ENCODE results near the gene SERPINC1. TPM values are rescaled to one million over a fixed set of nuclear protein-coding genes. Genes with fewer than 3 reads are reported as not detected.

The SERPINC1 gene
- total and polyA plus RNA-seq, 2 of the 13 experiments (the other 11 are each of a cell fraction or from before 2014, with no cell fraction given): 142 to 205 TPM

GRCh38 chr1:173886746-173887611 lies 30.1 kb downstream of the SERPINC1 start:
- BruUV-seq (replicated peaks): no TSS peak
- intact Hi-C loops (cut with micrococcal nuclease; ENCODE audit: unreplicated experiment) (no loop called here), in situ Hi-C loops (cut with HindIII; ENCODE audit: extremely low pct_ligation_motif_present, low pct_unique_long_range_greater_than_20kb) (no loop called here)
- H3K27ac ChIP-seq (ENCODE audit: extremely low read length, insufficient read depth, low read length): no peak overlapping the region
- H3K9ac ChIP-seq (ENCODE audit: insufficient read depth, low read depth, low read length): no peak overlapping the region
- WGBS (ENCODE audit: low lambda C conversion rate): 96% methylated on average over 4 of the region's 4 CpGs
- ChIA-PET CTCF (ENCODE audit: low intra/inter-chr PET ratio, low total read pairs) (no interaction called here), POLR2A (no interaction called here)
- H3K27me3 ChIP-seq (ENCODE audit: control insufficient read depth in 1 of 2, insufficient read depth in 2 of 2, low read length in 2 of 2): no peaks in the 10 kb centered on the region
- H4K20me1 ChIP-seq (ENCODE audit: insufficient read depth, low read length): no peaks in the 10 kb centered on the region
- no peak for TF ChIP-seq FIP1L1 (IDR thresholded peaks at IDR 0.05; ENCODE audit: borderline replicate concordance, insufficient read depth, low read depth, low read length)
- no peak for TF ChIP-seq TEAD3 (CRISPR knock-in tag; optimal IDR thresholded peaks at IDR 0.05; ENCODE audit: borderline replicate concordance)
- no peak for TF ChIP-seq GATAD2A (CRISPR knock-in tag; IDR thresholded peaks at IDR 0.05)
- TF ChIP-seq HOXA9 (CRISPR knock-in tag; IDR thresholded peaks at IDR 0.05; ENCODE audit: borderline replicate concordance): no peak
- no peak for TF ChIP-seq CBFB (CRISPR knock-in tag; IDR thresholded peaks at IDR 0.05)
- no peak for TF ChIP-seq NFATC3 (CRISPR knock-in tag; IDR thresholded peaks at IDR 0.05)
- TF ChIP-seq PLRG1 (conservative IDR thresholded peaks at IDR 0.05): no peak
- no peak for TF ChIP-seq NFE2L1 (CRISPR knock-in tag; IDR thresholded peaks at IDR 0.05; ENCODE audit: borderline replicate concordance)
- TF ChIP-seq KMT2A (CRISPR knock-in tag; IDR thresholded peaks at IDR 0.05): no peak
- no peak for TF ChIP-seq ZNF703 (CRISPR knock-in tag; IDR thresholded peaks at IDR 0.05; ENCODE audit: borderline replicate concordance)
- no peak for TF ChIP-seq JDP2 (CRISPR knock-in tag; IDR thresholded peaks at IDR 0.05; ENCODE audit: borderline replicate concordance)
- TF ChIP-seq ZNF510 (CRISPR knock-in tag; IDR thresholded peaks at IDR 0.05; ENCODE audit: low read depth): no peak
- no peak for TF ChIP-seq ZBTB7A (CRISPR knock-in tag; IDR thresholded peaks at IDR 0.05)
- TF ChIP-seq ZNF326 (CRISPR knock-in tag; IDR thresholded peaks at IDR 0.05; ENCODE audit: borderline replicate concordance): no peak
- no peak for TF ChIP-seq ZNF12 (CRISPR knock-in tag; IDR thresholded peaks at IDR 0.05)
- no peak for TF ChIP-seq MTF1 (CRISPR knock-in tag; IDR thresholded peaks at IDR 0.05)
- TF ChIP-seq ZNF782 (CRISPR knock-in tag; IDR thresholded peaks at IDR 0.05; ENCODE audit: borderline replicate concordance): no peak
- TF ChIP-seq CREB1 (IDR thresholded peaks at IDR 0.05): no peak
- TF ChIP-seq CREB1 (CRISPR knock-in tag; IDR thresholded peaks at IDR 0.05): no peak
- TF ChIP-seq ZFX (CRISPR knock-in tag; IDR thresholded peaks at IDR 0.05; ENCODE audit: low read depth): no peak
- TF ChIP-seq MIER3 (CRISPR knock-in tag; IDR thresholded peaks at IDR 0.05; ENCODE audit: borderline replicate concordance): no peak
- no peaks in the 10 kb centered on the region for H3K4me1 ChIP-seq (ENCODE audit: insufficient read depth, low read length)
- no peaks in the 10 kb centered on the region for H3K79me2 ChIP-seq (ENCODE audit: insufficient read depth, low read length)
- H3K4me2 ChIP-seq (ENCODE audit: low read depth, low read length): no peak overlapping the region
- no peak for FAIRE-seq
- no peak overlapping the region for H3K4me3 ChIP-seq (replicated peaks in 1 of 3; ENCODE audit: insufficient read depth in 1 of 3, low read depth in 2 of 3, low read length in 3 of 3)
- H3K9me3 ChIP-seq (ENCODE audit: low read length): no peaks in the 10 kb centered on the region
- H2AFZ ChIP-seq (ENCODE audit: low read length): no peak overlapping the region
- no peak for DNase-seq (ENCODE audit: low spot score)
- peaks cover 8 to 14% of the 10 kb centered on the region in 2 experiments for H3K36me3 ChIP-seq (replicated peaks in 1 of 2; ENCODE audit: control insufficient read depth in 1 of 2, insufficient read depth in 2 of 2, low read length in 2 of 2)
- ATAC-seq: no peak

Measured in HepG2 (cell line).